NCI-H146 treated with DMSO at 0.1 percent for 48 hours (cell line): Measurements from ENCODE around the gene TEKTIP1.
"Not testable (repeated sequence)": the region's sequence is repeated elsewhere in the genome, so short reads cannot be mapped to it uniquely, and the experiment has no call there.

ENCODE experiments used
- DNase-seq: peaks from one replicate; lab custom pipeline; 2025; ENCODE audit not compliant: unreplicated experiment; lab: John Stamatoyannopoulos, UW

The TEKTIP1 gene

GRCh38 chr19:3522421-3523360, 16.3 kb upstream of the TEKTIP1 start:
- no peak for DNase-seq

GRCh38 chr19:3523361-3524077, 15.5 kb upstream of the TEKTIP1 start:
- DNase-seq: no peak

GRCh38 chr19:3524078-3524842, 14.7 kb upstream of the TEKTIP1 start:
- no peak for DNase-seq

GRCh38 chr19:3524904-3525451, 14.0 kb upstream of the TEKTIP1 start:
- DNase-seq: no peak

GRCh38 chr19:3526507-3527237, 12.3 kb upstream of the TEKTIP1 start:
- no peak for DNase-seq

- DNase-seq: no peak
Measured at GRCh38 chr19:3527238-3527910, 11.6 kb upstream of the TEKTIP1 start.

GRCh38 chr19:3528080-3528479, 10.9 kb upstream of the TEKTIP1 start:
- no peak for DNase-seq

- DNase-seq: no peak
Measured at GRCh38 chr19:3528539-3529211, 10.3 kb upstream of the TEKTIP1 start.

GRCh38 chr19:3529299-3529698, 9.7 kb upstream of the TEKTIP1 start:
- DNase-seq: not testable (repeated sequence)

GRCh38 chr19:3530389-3530788, 8.6 kb upstream of the TEKTIP1 start:
- no peak for DNase-seq

- no peak for DNase-seq
Measured at GRCh38 chr19:3531716-3532115, 7.3 kb upstream of the TEKTIP1 start.

GRCh38 chr19:3532154-3532786, 6.7 kb upstream of the TEKTIP1 start:
- DNase-seq: no peak

- DNase-seq: no peak
Measured at GRCh38 chr19:3533033-3533432, 5.9 kb upstream of the TEKTIP1 start.

GRCh38 chr19:3533563-3534216, 5.3 kb upstream of the TEKTIP1 start:
- no peak for DNase-seq

- no peak for DNase-seq
Measured at GRCh38 chr19:3534375-3535234, 4.4 kb upstream of the TEKTIP1 start.

GRCh38 chr19:3535235-3535535, 3.8 kb upstream of the TEKTIP1 start:
- no peak for DNase-seq

GRCh38 chr19:3535563-3535965, 3.4 kb upstream of the TEKTIP1 start:
- no peak for DNase-seq

GRCh38 chr19:3535981-3536380, 3.0 kb upstream of the TEKTIP1 start:
- no peak for DNase-seq
